Tibial nerve (tissue), 4 donors: ENCODE data around the gene SLC4A1AP. TPM values are rescaled to one million over a fixed set of nuclear protein-coding genes. Genes with fewer than 3 reads are reported as not detected.

Source experiments
- DNase-seq, 2 donors: peaks; one replicate each; pipeline ENCODE4 v3.0.0-alpha.2; 2019; ENCODE audit warnings: low spot score in 2 of 2
- H3K27ac ChIP-seq, 4 donors: fragments of 200-600 bp; sonication (generic) in 3 of 4; one replicate each; pipeline ENCODE4 v1.5.1; 2017 to 2019; ENCODE audit warnings: mild to moderate bottlenecking in 1 of 4
- H3K27me3 ChIP-seq, 2 donors: fragments of 200-600 bp; sonication (generic) in 1 of 2; one replicate each; pipeline versions ENCODE4 v1.5.1 to v1.6.0; 2017 to 2019
- H3K36me3 ChIP-seq, 3 donors: fragments of 200-600 bp; sonication (generic); one replicate each; pipeline ENCODE4 v1.5.1; 2018 to 2019
- H3K4me1 ChIP-seq, 4 donors: fragments of 200-600 bp; sonication (generic) in 3 of 4; one replicate each; pipeline ENCODE4 v1.5.1; 2017 to 2019
- H3K4me3 ChIP-seq, 4 donors: fragments of 200-600 bp; sonication (generic) in 3 of 4; one replicate each; pipeline ENCODE4 v1.5.1; 2017 to 2019; ENCODE audit warnings: mild to moderate bottlenecking in 1 of 4, moderate library complexity in 1 of 4
- H3K9me3 ChIP-seq, 4 donors: fragments of 200-600 bp; sonication (generic) in 3 of 4; one replicate each; pipeline ENCODE4 v1.5.1; 2017 to 2019
- EP300 ChIP-seq, 2 donors: sonication (generic); formaldehyde crosslinking; IDR thresholded peaks; one replicate each; pipeline ENCODE4 v1.6.1; 2017; ENCODE audit warnings: antibody characterized with exemption in 2 of 2, mild to moderate bottlenecking in 1 of 2
- POLR2A ChIP-seq, 2 donors: fragments of 450-650 bp; IDR thresholded peaks; one replicate each; pipeline ENCODE4 v1.6.1; 2017; ENCODE audit warnings: antibody characterized with exemption in 2 of 2, mild to moderate bottlenecking in 2 of 2, moderate library complexity in 2 of 2
- WGBS, 2 donors: methylation state at CpG; one replicate each; pipeline ENCODE4 v1.1.5; 2018; 5-methylcytosine and 5-hydroxymethylcytosine counted together
- total RNA-seq, 4 donors: library from RNA; depleted of rRNA; stranded (reverse); fragments of >200 nt; gene quantifications; one replicate each; pipeline ENCODE4 v1.1.0, GENCODE V29; 2016
- TF ChIP-seq, protein P1 (sequence below), 5 experiments: fragments of 200-600 bp in 3 of 5; fragments of 450-650 bp in 2 of 5; sonication (generic) in 3 of 5; IDR thresholded peaks; one replicate each; pipeline ENCODE4 v1.5.1; 2016 to 2019; ENCODE audit warnings: antibody characterized with exemption in 5 of 5, mild to moderate bottlenecking in 3 of 5, moderate library complexity in 2 of 5

SLC4A1AP gene
- total RNA-seq, 4 donors from 2014 or later: 22.9 to 31.2 (median 28.6) TPM

DNA sequence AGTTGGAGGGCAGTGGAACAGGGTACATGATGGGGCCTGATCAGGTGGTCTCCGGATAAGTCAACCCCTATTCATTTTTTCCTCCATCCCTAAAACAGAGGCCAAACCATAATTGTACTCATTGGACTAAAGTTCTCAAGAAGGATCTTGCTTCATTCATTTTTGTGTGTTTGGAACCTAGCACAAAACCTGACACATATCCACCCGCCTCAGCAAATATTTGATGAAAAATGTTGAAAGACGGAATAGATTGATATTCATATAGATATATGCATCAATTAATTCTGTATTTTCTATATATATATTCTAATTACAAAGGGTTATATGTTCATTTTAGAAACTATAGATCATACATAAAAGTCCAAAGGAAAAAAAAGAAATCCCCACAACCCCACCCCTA lies 21.9 kb downstream of the SLC4A1AP start:
- H3K36me3 ChIP-seq: peaks cover 0 to 76% (median 0%) of the 10 kb centered on the region in 3 donors
- H3K27ac ChIP-seq: no peak overlapping the region
- H3K9me3 ChIP-seq: no peaks in the 10 kb centered on the region
- TF ChIP-seq EP300 (IDR thresholded peaks at IDR 0.05): no peak
- TF ChIP-seq POLR2A (IDR thresholded peaks at IDR 0.05): no peak
- TF ChIP-seq, protein P1, sequence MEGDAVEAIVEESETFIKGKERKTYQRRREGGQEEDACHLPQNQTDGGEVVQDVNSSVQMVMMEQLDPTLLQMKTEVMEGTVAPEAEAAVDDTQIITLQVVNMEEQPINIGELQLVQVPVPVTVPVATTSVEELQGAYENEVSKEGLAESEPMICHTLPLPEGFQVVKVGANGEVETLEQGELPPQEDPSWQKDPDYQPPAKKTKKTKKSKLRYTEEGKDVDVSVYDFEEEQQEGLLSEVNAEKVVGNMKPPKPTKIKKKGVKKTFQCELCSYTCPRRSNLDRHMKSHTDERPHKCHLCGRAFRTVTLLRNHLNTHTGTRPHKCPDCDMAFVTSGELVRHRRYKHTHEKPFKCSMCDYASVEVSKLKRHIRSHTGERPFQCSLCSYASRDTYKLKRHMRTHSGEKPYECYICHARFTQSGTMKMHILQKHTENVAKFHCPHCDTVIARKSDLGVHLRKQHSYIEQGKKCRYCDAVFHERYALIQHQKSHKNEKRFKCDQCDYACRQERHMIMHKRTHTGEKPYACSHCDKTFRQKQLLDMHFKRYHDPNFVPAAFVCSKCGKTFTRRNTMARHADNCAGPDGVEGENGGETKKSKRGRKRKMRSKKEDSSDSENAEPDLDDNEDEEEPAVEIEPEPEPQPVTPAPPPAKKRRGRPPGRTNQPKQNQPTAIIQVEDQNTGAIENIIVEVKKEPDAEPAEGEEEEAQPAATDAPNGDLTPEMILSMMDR (IDR thresholded peaks at IDR 0.05): no peak
- DNase-seq: no peak
- no peak overlapping the region for H3K4me3 ChIP-seq
- no peaks in the 10 kb centered on the region for H3K27me3 ChIP-seq
- peaks cover 0 to 15% (median 0%) of the 10 kb centered on the region in 4 donors for H3K4me1 ChIP-seq
- WGBS, 2 donors: 96% methylated on average over 3 of the region's 3 CpGs

DNA sequence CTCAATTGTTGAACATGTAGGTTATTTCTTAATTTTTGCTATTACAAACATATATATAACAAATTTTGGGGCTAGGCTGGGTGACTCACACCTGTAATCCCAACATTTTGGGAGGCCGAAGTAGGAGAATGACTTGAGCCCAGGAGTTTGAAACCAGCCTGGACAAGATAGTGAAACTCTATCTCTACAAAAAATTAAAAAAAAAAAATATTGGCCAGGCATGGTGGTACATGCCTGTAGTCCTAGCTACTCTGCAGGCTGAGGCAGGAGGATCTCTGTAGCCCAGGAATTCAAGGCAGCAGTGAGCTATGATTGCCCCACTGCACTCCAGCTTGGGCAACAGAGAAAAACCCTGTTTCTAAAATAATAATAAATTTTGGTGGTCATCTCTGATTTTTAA lies 23.5 kb downstream of the SLC4A1AP start:
- DNase-seq: no peak
- no peaks in the 10 kb centered on the region for H3K9me3 ChIP-seq
- TF ChIP-seq EP300 (IDR thresholded peaks at IDR 0.05): no peak
- H3K4me3 ChIP-seq: no peak overlapping the region
- WGBS, 2 donors: 89 to 100% methylated on average over 1 of the region's 1 CpG
- no peak overlapping the region for H3K27ac ChIP-seq
- peaks cover 0 to 66% (median 0%) of the 10 kb centered on the region in 3 donors for H3K36me3 ChIP-seq
- no peaks in the 10 kb centered on the region for H3K27me3 ChIP-seq
- H3K4me1 ChIP-seq: peaks cover 0 to 11% (median 0%) of the 10 kb centered on the region in 4 donors

DNA sequence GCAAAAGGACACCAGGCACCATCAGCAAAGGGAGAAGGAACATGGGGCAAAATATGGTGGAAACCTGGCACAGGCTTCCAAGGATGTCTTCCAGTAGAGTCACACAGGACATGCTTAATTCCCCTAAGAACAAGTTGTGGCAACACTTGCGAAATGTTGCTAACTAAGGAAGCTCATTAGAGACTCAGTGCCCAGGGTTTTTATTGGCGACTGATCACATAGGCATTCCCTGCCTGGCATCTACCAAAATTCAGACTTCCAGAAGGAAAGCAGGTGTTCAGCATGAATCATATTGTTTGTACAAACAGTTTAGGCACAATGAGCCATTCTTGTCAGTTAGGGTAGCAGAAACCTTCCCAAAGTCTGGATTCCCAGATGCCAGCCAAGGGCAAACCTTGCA lies 25.7 kb downstream of the SLC4A1AP start:
- no peaks in the 10 kb centered on the region for H3K4me1 ChIP-seq
- 96 to 97% methylated on average over 2 of the region's 2 CpGs for WGBS, 2 donors
- H3K36me3 ChIP-seq: peaks cover 0 to 79% (median 0%) of the 10 kb centered on the region in 3 donors
- H3K4me3 ChIP-seq: no peak overlapping the region
- DNase-seq: no peak
- no peaks in the 10 kb centered on the region for H3K27me3 ChIP-seq
- TF ChIP-seq POLR2A (IDR thresholded peaks at IDR 0.05) (no peak), EP300 (IDR thresholded peaks at IDR 0.05) (no peak)
- TF ChIP-seq, protein P1 (IDR thresholded peaks at IDR 0.05): no peak
- H3K9me3 ChIP-seq: no peaks in the 10 kb centered on the region
- no peak overlapping the region for H3K27ac ChIP-seq

- no peak for DNase-seq
- Histone ChIP-seq H3K4me3 (no peak overlapping the region), H3K9me3 (no peaks in the 10 kb centered on the region), H3K4me1 (no peaks in the 10 kb centered on the region), H3K27ac (no peak overlapping the region), H3K27me3 (no peaks in the 10 kb centered on the region), H3K36me3 (peaks cover 0 to 81% (median 3%) of the 10 kb centered on the region in 3 donors)
- no peak for TF ChIP-seq EP300 (IDR thresholded peaks at IDR 0.05)
- TF ChIP-seq, protein P1 (IDR thresholded peaks at IDR 0.05): no peak
- no peak for TF ChIP-seq POLR2A (IDR thresholded peaks at IDR 0.05)
Measured at GRCh38 chr2:27690052-27690451, 26.4 kb downstream of the SLC4A1AP start.

- no peaks in the 10 kb centered on the region for H3K4me1 ChIP-seq
- peaks cover 0 to 61% (median 6%) of the 10 kb centered on the region in 3 donors for H3K36me3 ChIP-seq
- no peak overlapping the region for H3K27ac ChIP-seq
- no peaks in the 10 kb centered on the region for H3K9me3 ChIP-seq
- WGBS, 2 donors: 41 to 58% methylated on average over 1 of the region's 1 CpG
- DNase-seq: no peak
- no peak overlapping the region for H3K4me3 ChIP-seq
- no peak for TF ChIP-seq EP300 (IDR thresholded peaks at IDR 0.05)
- no peak for TF ChIP-seq POLR2A (IDR thresholded peaks at IDR 0.05)
- TF ChIP-seq, protein P1 (IDR thresholded peaks at IDR 0.05): no peak
- no peaks in the 10 kb centered on the region for H3K27me3 ChIP-seq
Measured at GRCh38 chr2:27697660-27698059, 34.0 kb downstream of the SLC4A1AP start.

DNA sequence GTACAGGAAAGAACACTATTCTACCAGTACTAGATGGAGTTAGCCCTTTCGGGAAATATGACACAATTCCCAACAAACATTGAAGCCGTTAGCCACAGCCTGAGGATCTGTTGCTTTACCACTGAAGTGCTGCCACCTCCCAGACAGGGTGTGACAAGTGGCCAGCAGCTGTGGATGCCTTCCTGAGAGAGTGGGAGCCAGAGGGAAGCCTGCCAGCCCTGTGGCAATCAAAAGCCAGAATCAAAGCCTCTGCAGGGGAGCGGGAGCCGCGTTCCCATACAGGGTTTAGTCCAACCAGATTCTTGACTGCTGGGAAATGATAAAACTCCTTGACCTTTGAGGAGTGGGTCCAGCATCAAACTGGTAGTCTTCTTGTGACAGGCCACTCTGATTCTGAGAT lies 38.0 kb downstream of the SLC4A1AP start:
- no peak for DNase-seq
- H3K36me3 ChIP-seq: peaks cover 0 to 21% (median 0%) of the 10 kb centered on the region in 3 donors
- 46 to 73% methylated on average over 5 of the region's 5 CpGs for WGBS, 2 donors
- H3K9me3 ChIP-seq: no peaks in the 10 kb centered on the region
- H3K27me3 ChIP-seq: no peaks in the 10 kb centered on the region
- no peak overlapping the region for H3K4me3 ChIP-seq
- no peak overlapping the region for H3K27ac ChIP-seq
- H3K4me1 ChIP-seq: peaks cover 0 to 24% (median 13%) of the 10 kb centered on the region in 4 donors
- no peak for TF ChIP-seq POLR2A (IDR thresholded peaks at IDR 0.05)
- TF ChIP-seq, protein P1 (IDR thresholded peaks at IDR 0.05): no peak
- peak in 1 of 2 donors; percentile 8 for TF ChIP-seq EP300 (IDR thresholded peaks at IDR 0.05)
